SK-N-DZ (cell line): ENCODE results near the gene EHD1.

Source experiments
- DNase-seq: peaks from one replicate; pipeline ENCODE4 v3.0.0-alpha.2; 2015; ENCODE audit warnings: low spot score

EHD1 gene

GRCh38 chr11:64910451-64911093 is 32.2 kb upstream of the EHD1 start:
- no peak for DNase-seq

GRCh38 chr11:64909653-64910343 is 31.4 kb upstream of the EHD1 start:
- DNase-seq, result no peak

GRCh38 chr11:64908766-64909165 is 30.3 kb upstream of the EHD1 start:
- no peak for DNase-seq

DNA sequence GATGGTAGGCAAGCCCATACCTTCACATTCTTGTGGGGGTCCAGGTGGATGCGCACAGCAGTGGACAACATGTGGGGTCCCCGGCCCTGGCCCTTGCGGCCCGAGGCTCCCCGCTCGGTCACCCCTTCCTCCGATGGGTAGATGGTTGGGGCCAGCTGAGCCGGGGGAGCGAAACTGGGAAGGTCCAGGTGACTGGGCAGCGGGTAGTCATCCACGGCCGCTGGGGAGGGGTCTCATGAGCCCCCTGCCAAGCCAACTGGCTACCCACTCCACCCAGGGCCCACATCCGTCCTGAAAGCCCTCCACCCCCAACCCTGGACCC is 27.9 kb upstream of the EHD1 start:
- no peak for DNase-seq

DNA sequence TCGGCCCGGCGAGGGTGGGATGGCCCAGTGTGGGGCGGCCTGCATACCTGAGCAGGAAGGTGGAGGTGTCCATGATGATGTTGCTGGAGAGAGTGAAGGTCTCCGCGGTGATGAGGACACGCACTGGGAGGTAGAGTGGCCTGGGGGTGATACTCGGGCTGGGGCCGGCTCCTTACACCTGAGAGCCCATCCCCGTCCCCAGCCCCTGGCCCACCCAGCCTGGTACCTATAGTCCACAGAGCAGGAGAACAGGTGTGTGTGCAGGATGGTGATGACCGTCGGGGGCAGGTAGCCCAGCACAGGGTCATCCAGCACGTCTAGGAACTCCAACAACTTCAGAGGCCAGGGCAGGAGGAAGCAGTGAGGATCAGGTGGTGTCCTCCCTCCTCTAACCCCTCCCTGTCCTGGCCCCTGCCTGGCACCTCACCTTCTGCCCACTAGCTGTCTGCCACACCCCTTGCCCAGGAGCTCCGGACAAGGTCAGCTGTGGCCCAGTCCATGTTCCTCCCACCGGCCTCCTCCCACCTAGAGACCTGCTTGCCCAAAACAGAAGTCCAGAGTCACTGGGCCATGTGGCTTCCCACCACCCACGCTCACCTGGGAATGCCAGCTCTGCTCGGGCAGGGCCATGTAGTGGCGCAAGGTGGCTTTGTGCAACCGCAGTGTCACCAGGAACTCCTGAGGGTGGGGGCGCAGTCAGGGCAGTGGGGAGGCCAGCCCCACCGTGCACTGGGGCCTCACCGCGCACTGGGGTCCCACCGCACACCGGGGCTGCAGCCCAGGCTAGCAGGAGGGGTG is 27.3 kb upstream of the EHD1 start:
- no peak for DNase-seq

GRCh38 chr11:64903291-64903833 is 24.9 kb upstream of the EHD1 start:
- no peak for DNase-seq

GRCh38 chr11:64902102-64902900 is 23.9 kb upstream of the EHD1 start:
- DNase-seq, result no peak

DNA sequence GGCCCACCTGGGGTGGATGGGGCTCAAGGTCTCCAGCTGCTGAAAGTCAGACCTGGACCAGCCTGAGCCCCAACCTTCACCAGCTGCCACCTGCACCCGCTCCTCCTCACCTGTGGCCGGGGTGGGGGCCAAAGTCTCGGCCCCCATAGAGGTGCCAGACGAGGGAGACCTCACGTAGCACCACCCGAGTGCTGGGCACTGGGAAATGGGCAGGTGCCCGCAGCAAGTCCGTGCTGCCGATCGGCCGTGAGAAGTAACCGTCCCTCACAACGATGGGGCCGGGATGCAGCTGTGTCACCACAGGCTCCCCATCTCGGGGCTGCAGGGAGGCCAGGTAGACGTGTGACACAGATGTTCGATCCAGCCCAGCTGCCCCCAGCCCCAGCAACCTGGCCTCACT is 22.4 kb upstream of the EHD1 start:
- no peak for DNase-seq

- no peak for DNase-seq
These were observed 21.9 kb upstream of the EHD1 start for GRCh38 chr11:64900263-64900678.

GRCh38 chr11:64898541-64898940 is 20.1 kb upstream of the EHD1 start:
- DNase-seq, result no peak

DNA sequence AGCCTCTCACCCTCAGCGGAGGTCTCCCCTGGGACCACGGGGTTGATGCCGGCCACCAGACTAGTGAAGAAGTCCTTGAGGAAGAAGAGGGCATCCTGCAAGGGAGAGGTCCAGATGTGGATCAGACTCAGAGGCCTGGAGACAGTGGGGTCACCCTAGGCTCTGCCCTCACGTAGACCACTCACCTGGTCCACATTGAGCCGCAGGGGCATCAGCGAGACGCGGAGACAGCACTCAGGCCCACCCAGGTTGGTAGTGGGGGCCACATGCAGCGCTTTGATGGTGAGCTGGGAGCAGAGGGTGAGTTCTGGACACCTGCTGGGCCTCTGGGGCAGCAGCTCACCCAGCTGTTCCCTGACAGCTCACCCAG is 19.6 kb upstream of the EHD1 start:
- DNase-seq, result no peak

- DNase-seq, result no peak
These were observed 19.1 kb upstream of the EHD1 start for GRCh38 chr11:64897381-64898075.

DNA sequence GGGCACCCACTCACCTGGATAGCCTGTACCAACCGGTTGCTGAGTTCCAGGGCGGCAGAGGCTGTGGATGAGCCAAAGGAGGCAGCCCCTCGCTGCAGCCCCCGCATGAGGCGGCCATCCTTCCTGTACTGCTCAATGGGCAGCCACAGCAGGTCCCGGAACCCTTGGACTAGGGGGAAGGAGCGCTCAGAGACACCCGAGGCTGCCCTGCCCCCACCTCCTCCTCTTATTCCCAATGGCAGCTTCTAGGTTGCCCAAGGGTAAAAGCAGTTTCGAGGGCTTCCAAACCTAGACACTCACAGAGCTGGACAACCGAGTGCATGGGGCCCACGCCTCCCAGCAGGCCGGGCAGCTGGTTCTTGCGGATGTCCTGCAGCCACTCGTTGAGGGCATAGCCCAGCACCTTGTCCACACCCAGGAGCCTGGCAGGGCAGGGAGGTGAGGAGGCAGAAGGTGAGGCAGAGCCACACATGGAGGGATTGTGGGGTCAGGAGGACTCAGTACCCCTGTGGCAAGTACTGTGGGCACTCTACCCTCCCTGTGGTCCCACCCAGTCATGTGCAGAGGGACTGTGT is 18.1 kb upstream of the EHD1 start:
- no peak for DNase-seq

GRCh38 chr11:64894812-64895452 is 16.5 kb upstream of the EHD1 start:
- DNase-seq, result no peak

DNA sequence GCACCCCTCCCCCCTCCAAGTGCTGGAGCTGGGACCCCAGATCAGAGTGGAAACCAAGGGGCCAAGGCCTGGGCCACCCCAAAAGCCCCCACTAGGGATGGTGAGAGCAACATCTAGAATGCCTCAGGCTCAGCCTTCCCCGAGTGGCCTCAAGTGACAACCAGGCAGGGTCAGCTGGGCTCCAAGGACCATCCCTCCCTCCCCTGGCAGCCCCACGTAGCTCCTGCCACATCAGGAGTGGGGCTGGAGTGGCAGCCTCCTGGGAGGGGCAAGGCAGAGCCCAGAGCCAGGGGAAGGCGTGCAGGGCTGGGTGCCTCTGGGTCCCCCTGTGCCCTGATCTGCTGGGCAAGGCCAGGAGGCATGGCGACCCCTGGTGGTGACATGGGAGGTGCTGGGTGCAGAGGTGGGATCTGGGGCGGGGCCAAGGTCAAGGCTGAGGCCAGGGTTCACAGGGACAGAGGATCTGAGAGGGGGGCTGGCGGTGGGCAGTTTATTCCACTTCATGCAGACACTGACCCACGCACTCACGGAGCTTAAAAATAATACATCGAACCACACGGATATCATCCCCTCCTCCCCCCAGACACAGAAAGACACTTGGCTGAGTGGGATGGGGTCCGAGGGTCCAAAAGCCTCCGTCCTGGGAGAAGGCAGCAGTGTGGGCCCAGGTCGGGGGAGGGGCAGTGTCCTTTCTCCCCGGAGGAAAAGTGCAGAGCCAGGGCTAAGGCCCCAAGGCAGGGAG is 15.8 kb upstream of the EHD1 start:
- DNase-seq, result peak; percentile 76

- DNase-seq, result no peak
These were observed 15.0 kb upstream of the EHD1 start for GRCh38 chr11:64893194-64894069.

DNA sequence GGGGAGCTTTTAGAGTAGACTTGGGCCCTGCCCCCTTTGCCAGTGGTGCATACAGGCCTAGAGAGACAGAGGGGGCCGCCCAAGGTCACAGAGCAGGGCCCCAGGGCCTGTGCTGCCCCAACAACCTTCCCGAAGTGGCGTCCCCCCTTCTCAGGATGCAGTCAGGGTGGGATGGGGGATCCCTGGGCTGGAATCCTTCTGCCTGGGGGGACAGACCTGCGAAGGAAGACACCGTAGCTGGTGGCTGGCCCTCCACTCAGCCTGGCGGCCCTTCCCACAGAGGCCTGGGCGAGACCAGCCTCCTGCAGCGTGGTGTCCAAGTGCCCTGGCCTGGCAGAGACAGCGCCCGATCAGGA is 14.4 kb upstream of the EHD1 start:
- no peak for DNase-seq

GRCh38 chr11:64892411-64892831 is 14.0 kb upstream of the EHD1 start:
- DNase-seq, result no peak

DNA sequence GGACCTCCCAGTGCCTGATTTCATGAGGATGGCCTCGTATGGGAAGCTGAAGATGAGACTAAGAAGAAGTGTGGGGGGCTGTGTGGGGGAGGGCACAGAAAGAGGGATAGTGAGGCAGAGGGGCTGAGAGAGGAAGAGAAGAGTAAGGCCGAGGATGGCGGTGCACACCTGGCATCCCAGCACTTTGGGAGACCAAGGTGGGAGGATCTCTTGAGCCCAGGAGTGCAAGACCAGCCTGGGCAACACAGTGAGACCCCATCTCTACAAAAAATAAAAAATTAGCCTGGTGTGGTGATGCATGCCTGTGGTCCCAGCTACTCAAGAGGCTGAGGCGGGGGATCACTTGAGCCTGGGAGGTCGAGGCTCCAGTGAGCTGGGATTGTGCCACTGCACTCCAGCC is 13.5 kb upstream of the EHD1 start:
- DNase-seq, result no peak
